Esophagus muscularis mucosa (tissue), 4 donors: ENCODE data around the gene PPM1D. TPM values are rescaled to one million over a fixed set of nuclear protein-coding genes. Genes with fewer than 3 reads are reported as not detected.

Experiments
- DNase-seq: peaks from one replicate; pipeline ENCODE4 v3.0.0-alpha.2; 2017; ENCODE audit errors: extremely low spot score
- H3K27ac ChIP-seq, 4 donors: fragments of 200-600 bp; sonication (generic); replicated peaks in 1 of 4; 1 replicate in 3 of 4; 2 replicates in 1 of 4; pipeline ENCODE4 v1.5.1; 2016 to 2019; ENCODE audit warnings: mild to moderate bottlenecking in 1 of 4
- H3K27me3 ChIP-seq, 4 donors: fragments of 200-600 bp; sonication (generic); one replicate each; pipeline versions ENCODE4 v1.5.1 to v1.6.0; 2016 to 2019
- H3K36me3 ChIP-seq, 4 donors: fragments of 200-600 bp; sonication (generic); one replicate each; pipeline ENCODE4 v1.5.1; 2016 to 2019
- H3K4me1 ChIP-seq, 4 donors: fragments of 200-600 bp; sonication (generic); one replicate each; pipeline ENCODE4 v1.5.1; 2016 to 2019
- H3K4me3 ChIP-seq, 4 donors: fragments of 200-600 bp; sonication (generic); 1 replicate in 2 of 4; 2 replicates in 2 of 4; pipeline ENCODE4 v1.5.1; 2016 to 2019; ENCODE audit warnings: mild to moderate bottlenecking in 4 of 4, moderate library complexity in 1 of 4
- H3K9me3 ChIP-seq, 4 donors: fragments of 200-600 bp; sonication (generic); 1 replicate in 3 of 4; 2 replicates in 1 of 4; pipeline ENCODE4 v1.5.1; 2016 to 2019
- EP300 ChIP-seq: sonication (generic); formaldehyde crosslinking; IDR thresholded peaks from one replicate; pipeline ENCODE4 v1.6.1; 2017; ENCODE audit warnings: antibody characterized with exemption
- POLR2A ChIP-seq: fragments of 450-650 bp; IDR thresholded peaks from one replicate; pipeline ENCODE4 v1.6.1; 2017; ENCODE audit warnings: antibody characterized with exemption, moderate library complexity, mild to moderate bottlenecking, low read depth
- POLR2AphosphoS5 ChIP-seq, 2 donors: sonication (generic); formaldehyde crosslinking; IDR thresholded peaks; one replicate each; pipeline ENCODE4 v1.6.1; 2017; ENCODE audit warnings: antibody characterized with exemption in 2 of 2
- WGBS: methylation state at CpG from one replicate; pipeline ENCODE4 v1.1.5; 2018; 5-methylcytosine and 5-hydroxymethylcytosine counted together
- intact Hi-C: fragments of 100-400 bp; cut with DNase I; formaldehyde crosslinking; loops from one replicate; pipeline ENCODE4 v1.15.1; 2023
- total RNA-seq, 4 donors: library from RNA; depleted of rRNA; stranded (reverse); fragments of >200 nt; gene quantifications; one replicate each; pipeline versions ENCODE4 v1.1.0 to v1.2.1, GENCODE V29; 2016
- TF ChIP-seq, protein P1 (sequence below), 3 experiments: fragments of 200-600 bp in 2 of 3; fragments of 450-650 bp in 1 of 3; sonication (generic) in 2 of 3; IDR thresholded peaks; one replicate each; pipeline ENCODE4 v1.5.1; 2017 to 2019; ENCODE audit warnings: antibody characterized with exemption in 3 of 3, mild to moderate bottlenecking in 2 of 3, moderate library complexity in 1 of 3

Gene PPM1D
- total RNA-seq, 4 donors from 2014 or later: 7.9 to 18.9 (median 13.0) TPM

DNA sequence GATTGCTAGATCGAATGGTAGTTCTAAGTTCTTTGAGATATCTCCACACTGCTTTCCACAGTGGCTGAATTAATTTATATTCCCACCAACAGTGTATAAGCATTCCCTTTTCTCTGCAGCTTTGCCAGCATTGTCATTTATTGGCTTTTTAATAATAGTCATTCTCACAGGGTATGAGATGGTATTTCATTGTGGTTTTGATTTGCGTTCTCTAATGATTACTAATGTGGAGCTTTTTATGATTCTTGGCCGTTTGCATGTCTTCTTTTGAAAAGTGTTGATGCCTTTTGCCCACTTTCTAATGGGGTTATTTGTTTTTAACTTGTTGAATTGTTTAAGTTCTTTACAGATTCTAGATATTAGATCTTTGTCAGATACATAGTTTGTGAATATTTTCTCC, 41.1 kb downstream of the PPM1D start:
- TF ChIP-seq POLR2AphosphoS5 (IDR thresholded peaks at IDR 0.05): no peak
- TF ChIP-seq, protein P1, sequence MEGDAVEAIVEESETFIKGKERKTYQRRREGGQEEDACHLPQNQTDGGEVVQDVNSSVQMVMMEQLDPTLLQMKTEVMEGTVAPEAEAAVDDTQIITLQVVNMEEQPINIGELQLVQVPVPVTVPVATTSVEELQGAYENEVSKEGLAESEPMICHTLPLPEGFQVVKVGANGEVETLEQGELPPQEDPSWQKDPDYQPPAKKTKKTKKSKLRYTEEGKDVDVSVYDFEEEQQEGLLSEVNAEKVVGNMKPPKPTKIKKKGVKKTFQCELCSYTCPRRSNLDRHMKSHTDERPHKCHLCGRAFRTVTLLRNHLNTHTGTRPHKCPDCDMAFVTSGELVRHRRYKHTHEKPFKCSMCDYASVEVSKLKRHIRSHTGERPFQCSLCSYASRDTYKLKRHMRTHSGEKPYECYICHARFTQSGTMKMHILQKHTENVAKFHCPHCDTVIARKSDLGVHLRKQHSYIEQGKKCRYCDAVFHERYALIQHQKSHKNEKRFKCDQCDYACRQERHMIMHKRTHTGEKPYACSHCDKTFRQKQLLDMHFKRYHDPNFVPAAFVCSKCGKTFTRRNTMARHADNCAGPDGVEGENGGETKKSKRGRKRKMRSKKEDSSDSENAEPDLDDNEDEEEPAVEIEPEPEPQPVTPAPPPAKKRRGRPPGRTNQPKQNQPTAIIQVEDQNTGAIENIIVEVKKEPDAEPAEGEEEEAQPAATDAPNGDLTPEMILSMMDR (IDR thresholded peaks at IDR 0.05): no peak
- TF ChIP-seq POLR2A: no peak
- no peak for TF ChIP-seq EP300
- DNase-seq: no peak
- H3K4me1 ChIP-seq: peaks cover 18 to 25% (median 22%) of the 10 kb centered on the region in 4 donors
- no peaks in the 10 kb centered on the region for H3K9me3 ChIP-seq
- no peak overlapping the region for H3K4me3 ChIP-seq
- intact Hi-C loops: no loop called here
- H3K27me3 ChIP-seq: no peaks in the 10 kb centered on the region
- WGBS: 85% methylated on average over 3 of the region's 3 CpGs
- H3K27ac ChIP-seq: peak overlapping the region in 1 of 4 donors; percentile 12
- peaks cover 0 to 29% (median 12%) of the 10 kb centered on the region in 4 donors for H3K36me3 ChIP-seq

DNA sequence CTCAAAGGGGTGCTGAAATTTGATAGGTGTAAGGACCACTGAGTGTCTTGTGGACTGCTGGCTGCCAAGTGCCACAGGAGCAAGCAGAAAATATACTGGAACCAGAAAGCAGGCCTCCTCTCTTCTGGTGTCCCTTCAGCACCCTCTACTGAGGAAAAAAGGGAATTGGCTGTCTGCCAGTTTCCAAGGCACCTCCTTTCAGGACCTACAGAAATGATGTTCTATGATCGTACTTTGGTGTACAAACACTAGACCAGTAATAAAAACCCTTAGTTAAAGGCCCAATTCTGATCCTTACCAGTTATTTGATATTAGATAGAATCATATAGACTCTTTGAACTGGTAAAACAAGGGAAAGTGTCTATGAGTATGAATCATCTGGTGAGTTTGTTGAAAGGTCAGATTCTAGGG, 41.8 kb downstream of the PPM1D start:
- 0% methylated on average over 1 of the region's 1 CpG for WGBS
- Histone ChIP-seq H3K27ac (peak overlapping the region in 1 of 4 donors; percentile 12), H3K36me3 (peaks cover 0 to 24% (median 5%) of the 10 kb centered on the region in 4 donors), H3K27me3 (no peaks in the 10 kb centered on the region), H3K4me1 (peaks cover 20 to 29% (median 25%) of the 10 kb centered on the region in 4 donors), H3K4me3 (no peak overlapping the region), H3K9me3 (no peaks in the 10 kb centered on the region)
- no peak for DNase-seq
- intact Hi-C loops: no loop called here
- TF ChIP-seq EP300 (no peak), POLR2AphosphoS5 (IDR thresholded peaks at IDR 0.05) (peak; percentile 28 to 63), POLR2A (no peak)
- TF ChIP-seq, protein P1 (IDR thresholded peaks at IDR 0.05): peak; percentile 43 to 54 (median 53)

DNA sequence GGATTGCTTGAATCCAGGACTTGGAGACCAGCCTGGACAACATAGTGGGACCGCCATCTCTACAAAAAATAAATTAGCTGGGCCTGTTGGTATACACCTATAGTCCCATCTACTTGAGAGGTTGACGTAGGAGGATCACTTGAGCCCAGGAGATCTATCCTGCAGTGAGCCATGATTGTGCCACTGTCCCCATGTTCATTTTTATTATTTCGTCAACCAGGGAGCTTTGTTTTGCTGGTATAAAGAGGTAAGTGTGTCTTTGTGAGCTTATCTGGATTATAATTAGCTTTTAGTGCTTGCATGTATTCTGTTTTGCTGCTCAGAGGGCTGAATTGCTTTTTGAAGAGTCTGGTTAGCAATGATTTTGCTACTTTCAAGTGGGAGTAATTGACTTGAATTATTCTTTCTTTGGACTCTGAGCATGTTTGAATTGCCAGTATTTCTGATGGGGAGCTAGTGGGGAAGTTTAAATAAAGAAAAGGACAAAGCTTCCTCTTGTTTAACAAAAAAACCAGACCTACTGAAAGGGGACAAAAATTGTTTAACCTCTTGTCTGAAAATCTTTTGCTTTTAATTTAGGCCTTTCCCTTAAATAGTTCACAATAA, 46.0 kb downstream of the PPM1D start:
- no peaks in the 10 kb centered on the region for H3K27me3 ChIP-seq
- H3K9me3 ChIP-seq: no peaks in the 10 kb centered on the region
- DNase-seq: no peak
- no peak overlapping the region for H3K27ac ChIP-seq
- TF ChIP-seq EP300: no peak
- TF ChIP-seq POLR2A: no peak
- TF ChIP-seq, protein P1 (IDR thresholded peaks at IDR 0.05): no peak
- peaks cover 20 to 22% (median 20%) of the 10 kb centered on the region in 4 donors for H3K4me1 ChIP-seq
- peaks cover 14 to 45% (median 33%) of the 10 kb centered on the region in 4 donors for H3K36me3 ChIP-seq
- H3K4me3 ChIP-seq: no peak overlapping the region
- intact Hi-C loops: no loop called here
- 90% methylated on average over 3 of the region's 3 CpGs for WGBS

DNA sequence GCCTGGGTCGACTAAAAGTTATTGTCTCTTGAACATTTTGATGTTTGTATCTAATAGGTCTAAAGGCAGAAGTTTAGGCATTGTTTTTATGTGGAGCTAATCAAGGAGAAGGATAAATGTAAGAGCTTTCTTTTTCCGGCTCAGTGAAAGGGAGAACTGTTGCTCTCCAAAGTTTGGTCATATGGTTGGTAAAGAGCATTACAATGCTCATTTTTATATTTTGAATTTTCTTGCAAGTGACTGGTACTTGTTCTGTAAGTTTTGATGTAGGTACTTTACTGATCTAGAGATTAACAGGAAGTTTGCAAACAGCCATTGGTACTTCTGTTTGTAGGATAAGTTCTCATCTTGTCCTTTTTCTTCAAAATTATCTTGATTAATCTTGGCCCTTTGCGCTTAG, 46.7 kb downstream of the PPM1D start:
- H3K4me3 ChIP-seq: no peak overlapping the region
- H3K4me1 ChIP-seq: peaks cover 14 to 18% (median 15%) of the 10 kb centered on the region in 4 donors
- WGBS: 82% methylated on average over 3 of the region's 3 CpGs
- intact Hi-C loops: no loop called here
- no peak for DNase-seq
- no peaks in the 10 kb centered on the region for H3K9me3 ChIP-seq
- H3K27ac ChIP-seq: no peak overlapping the region
- peaks cover 14 to 52% (median 38%) of the 10 kb centered on the region in 4 donors for H3K36me3 ChIP-seq
- H3K27me3 ChIP-seq: no peaks in the 10 kb centered on the region
- TF ChIP-seq, protein P1 (IDR thresholded peaks at IDR 0.05): no peak
- TF ChIP-seq EP300 (no peak), POLR2AphosphoS5 (IDR thresholded peaks at IDR 0.05) (no peak), POLR2A (no peak)

DNA sequence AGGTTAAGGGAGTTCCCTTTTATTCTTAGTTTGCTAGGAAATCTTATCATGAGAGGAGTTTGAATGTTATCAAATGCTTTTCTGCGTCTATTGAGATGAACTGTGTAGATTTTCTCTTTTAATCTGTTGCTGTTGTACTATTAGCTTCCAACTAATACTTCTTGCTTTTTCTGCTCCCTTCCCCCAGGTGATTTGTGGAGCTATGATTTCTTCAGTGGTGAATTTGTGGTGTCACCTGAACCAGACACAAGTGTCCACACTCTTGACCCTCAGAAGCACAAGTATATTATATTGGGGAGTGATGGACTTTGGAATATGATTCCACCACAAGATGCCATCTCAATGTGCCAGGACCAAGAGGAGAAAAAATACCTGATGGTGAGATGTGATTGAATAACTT, 47.7 kb downstream of the PPM1D start:
- WGBS: 100% methylated on average over 1 of the region's 1 CpG
- peaks cover 14 to 54% (median 40%) of the 10 kb centered on the region in 4 donors for H3K36me3 ChIP-seq
- TF ChIP-seq EP300: no peak
- TF ChIP-seq, protein P1 (IDR thresholded peaks at IDR 0.05): no peak
- TF ChIP-seq POLR2A: no peak
- no peak for TF ChIP-seq POLR2AphosphoS5 (IDR thresholded peaks at IDR 0.05)
- no peaks in the 10 kb centered on the region for H3K27me3 ChIP-seq
- peaks cover 7 to 17% (median 9%) of the 10 kb centered on the region in 4 donors for H3K4me1 ChIP-seq
- H3K27ac ChIP-seq: no peak overlapping the region
- DNase-seq: no peak
- no peak overlapping the region for H3K4me3 ChIP-seq
- no peaks in the 10 kb centered on the region for H3K9me3 ChIP-seq
- intact Hi-C loops: no loop called here
